SK-N-SH (cell line): Measurements from ENCODE around the gene CDKL4. TPM values are rescaled to one million over a fixed set of nuclear protein-coding genes. Genes with fewer than 3 reads are reported as not detected.

Experiments used
- CTCF ChIA-PET: fragments of 300-600, 350-600 bp; formaldehyde crosslinking; extraction: SDS; loops from one replicate; lab custom pipeline; 2021; lab: Yijun Ruan, JAX
- POLR2A ChIA-PET: fragments of 350-600 bp; sonication (Branson Sonifier 250); formaldehyde crosslinking; extraction: SDS; loops from one replicate; lab custom pipeline; 2020; ENCODE audit warnings: antibody characterized with exemption, inconsistent platforms; lab: Yijun Ruan, JAX
- DNase-seq: peaks from one replicate; pipeline ENCODE4 v3.0.0; 2012
- H2AFZ ChIP-seq: fragments of 200-600 bp; sonication (generic); 2 replicates; pipeline ENCODE4 v1.8.1; 2016; ENCODE audit warnings: antibody characterized with exemption, mild to moderate bottlenecking, low read depth
- H3F3A ChIP-seq: fragments of 200-600 bp; sonication (generic); replicated peaks from 2 replicates; pipeline ENCODE3; 2016; ENCODE audit warnings: antibody characterized with exemption, mild to moderate bottlenecking; ENCODE audit not compliant: insufficient read depth
- H3K27ac ChIP-seq, 2 experiments: fragments of 200-500 bp in 1 of 2; fragments of 200-600 bp in 1 of 2; sonication (Bioruptor generic) in 1 of 2; sonication (generic), shearing (Covaris generic) in 1 of 2; 2 replicates each; pipeline versions ENCODE4 v1.5.1 to v1.6.1; 2014 to 2016; ENCODE audit warnings: low read depth in 2 of 2, inconsistent platforms in 1 of 2, low read length in 1 of 2, mild to moderate bottlenecking in 1 of 2, mixed read lengths in 1 of 2
- H3K27me3 ChIP-seq: fragments of 200-600 bp; sonication (generic), shearing (Covaris generic); 2 replicates; pipeline ENCODE4 v1.6.1; 2016; ENCODE audit warnings: mixed run types; ENCODE audit not compliant: insufficient read depth
- H3K36me3 ChIP-seq, 2 experiments: fragments of 200-500 bp in 1 of 2; fragments of 200-600 bp in 1 of 2; sonication (Bioruptor generic) in 1 of 2; sonication (generic) in 1 of 2; replicated peaks in 1 of 2; 2 replicates each; pipeline versions ENCODE3 to v1.5.1; 2014 to 2016; ENCODE audit warnings: low read length in 1 of 2, mild to moderate bottlenecking in 1 of 2; ENCODE audit not compliant: insufficient read depth in 2 of 2, control insufficient read depth in 1 of 2
- H3K4me1 ChIP-seq, 2 experiments: fragments of 200-500 bp in 1 of 2; fragments of 200-600 bp in 1 of 2; sonication (Bioruptor generic) in 1 of 2; sonication (generic), shearing (Covaris generic) in 1 of 2; 2 replicates each; pipeline versions ENCODE4 v1.5.1 to v1.6.1; 2014 to 2016; ENCODE audit warnings: low read depth in 1 of 2, low read length in 1 of 2, mixed run types in 1 of 2; ENCODE audit not compliant: insufficient read depth in 2 of 2, control insufficient read depth in 1 of 2
- H3K4me2 ChIP-seq: fragments of 200-600 bp; sonication (generic), shearing (Covaris generic); 2 replicates; pipeline ENCODE4 v1.6.1; 2017; ENCODE audit warnings: mixed run types
- H3K4me3 ChIP-seq, 2 experiments: fragments of 200-500 bp in 1 of 2; fragments of 200-600 bp in 1 of 2; sonication (Bioruptor generic) in 1 of 2; sonication (generic), shearing (Covaris generic) in 1 of 2; 2 replicates each; pipeline versions ENCODE4 v1.5.1 to v1.8.1; 2014 to 2016; ENCODE audit warnings: low read depth in 2 of 2, inconsistent platforms in 1 of 2, low read length in 1 of 2, mild to moderate bottlenecking in 1 of 2, mixed read lengths in 1 of 2, moderate library complexity in 1 of 2
- H3K79me2 ChIP-seq: fragments of 200-600 bp; sonication (generic); 2 replicates; pipeline ENCODE4 v1.8.1; 2017; ENCODE audit warnings: mild to moderate bottlenecking; ENCODE audit not compliant: insufficient read depth
- H3K9ac ChIP-seq: fragments of 200-600 bp; sonication (generic); 2 replicates; pipeline ENCODE4 v1.6.1; 2017; ENCODE audit warnings: mixed run types
- H3K9me2 ChIP-seq: fragments of 200-600 bp; sonication (generic); 2 replicates; pipeline ENCODE4 v1.6.1; 2017; ENCODE audit warnings: mixed run types
- H3K9me3 ChIP-seq: fragments of 200-600 bp; sonication (generic); 2 replicates; pipeline ENCODE4 v1.6.1; 2017; ENCODE audit warnings: mixed run types, mild to moderate bottlenecking, moderate library complexity
- H4K20me1 ChIP-seq: fragments of 200-600 bp; sonication (generic); 2 replicates; pipeline ENCODE4 v1.6.1; 2017; ENCODE audit warnings: mild to moderate bottlenecking, mixed run types; ENCODE audit not compliant: insufficient read depth
- EZH2phosphoT487 ChIP-seq: fragments of 200-600 bp; sonication (generic); IDR thresholded peaks from 2 replicates; pipeline ENCODE4 v1.6.1; 2017; ENCODE audit warnings: low read depth, mixed run types, mild to moderate bottlenecking, antibody characterized with exemption, moderate library complexity, borderline replicate concordance
- FOXJ3 ChIP-seq: sonication (generic); formaldehyde crosslinking; IDR thresholded peaks from 2 replicates; pipeline ENCODE4 v1.5.1; 2020; ENCODE audit warnings: mild to moderate bottlenecking, missing genetic modification reagents
- GABPA ChIP-seq: IDR thresholded peaks from 2 replicates; pipeline ENCODE4 v1.4.0; 2012; ENCODE audit warnings: low read depth, mild to moderate bottlenecking
- GATA2 ChIP-seq: sonication (generic); formaldehyde crosslinking; IDR thresholded peaks from 2 replicates; pipeline ENCODE4 v1.5.0; 2020; ENCODE audit warnings: mild to moderate bottlenecking, missing genetic modification reagents
- JUND ChIP-seq: IDR thresholded peaks from 2 replicates; pipeline ENCODE4 v1.4.0; 2012
- MEF2A ChIP-seq: IDR thresholded peaks from 2 replicates; pipeline ENCODE4 v1.4.0; 2012; ENCODE audit warnings: low read depth, borderline replicate concordance
- MXI1 ChIP-seq: IDR thresholded peaks from 2 replicates; pipeline ENCODE4 v1.6.1; 2012; ENCODE audit warnings: mild to moderate bottlenecking, low read depth, low read length, improper control_type of control experiment
- NFIC ChIP-seq: IDR thresholded peaks from 2 replicates; pipeline ENCODE4 v1.4.0; 2012; ENCODE audit warnings: borderline replicate concordance
- RAD21 ChIP-seq: IDR thresholded peaks from 2 replicates; pipeline ENCODE4 v1.6.1; 2012; ENCODE audit warnings: mild to moderate bottlenecking, low read length
- RCOR1 ChIP-seq: fragments of 150-350 bp; IDR thresholded peaks from 2 replicates; pipeline ENCODE4 v1.6.1; 2017; ENCODE audit warnings: antibody characterized with exemption, low read length
- SIN3A ChIP-seq: IDR thresholded peaks from 2 replicates; pipeline ENCODE4 v1.6.1; 2012; ENCODE audit warnings: low read depth, mild to moderate bottlenecking, low read length, moderate library complexity, borderline replicate concordance
- SMC3 ChIP-seq: IDR thresholded peaks from 2 replicates; pipeline ENCODE4 v1.6.1; 2012; ENCODE audit warnings: low read depth, low read length, improper control_type of control experiment
- TEAD4 ChIP-seq: IDR thresholded peaks from 2 replicates; pipeline ENCODE4 v1.4.0; 2012; ENCODE audit warnings: mild to moderate bottlenecking, borderline replicate concordance; ENCODE audit not compliant: insufficient read depth
- WGBS: methylation state at CpG from one replicate; pipeline ENCODE4 v1.1.6; 2017; ENCODE audit warnings: low lambda C conversion rate; 5-methylcytosine and 5-hydroxymethylcytosine counted together
- polyA plus RNA-seq, 3 experiments: library from polyadenylated mRNA; depleted of rRNA; stranded (reverse); fragments of >200 nt; gene quantifications; 2 replicates each; pipeline ENCODE4 v1.2.3, GENCODE V29; 2012
- TF ChIP-seq, protein P1 (sequence below): fragments of 150-350 bp; IDR thresholded peaks from 2 replicates; pipeline ENCODE4 v1.6.1; 2016; ENCODE audit warnings: mild to moderate bottlenecking, low read depth, low read length
- TF ChIP-seq, protein P2 (sequence below): fragments of 200-600 bp; sonication (generic); IDR thresholded peaks from 2 replicates; pipeline ENCODE4 v1.6.1; 2017; ENCODE audit warnings: antibody characterized with exemption, mild to moderate bottlenecking, moderate library complexity
- TF ChIP-seq, protein P3 (sequence below): IDR thresholded peaks from 2 replicates; pipeline ENCODE4; 2012
- TF ChIP-seq, protein P4 (sequence below): IDR thresholded peaks from 2 replicates; pipeline ENCODE4 v1.4.0; 2012; ENCODE audit warnings: low read depth

CDKL4 gene
- polyA plus RNA-seq, 1 of the 3 experiments (the other 2 are of a cell fraction), result 0.81 TPM

DNA sequence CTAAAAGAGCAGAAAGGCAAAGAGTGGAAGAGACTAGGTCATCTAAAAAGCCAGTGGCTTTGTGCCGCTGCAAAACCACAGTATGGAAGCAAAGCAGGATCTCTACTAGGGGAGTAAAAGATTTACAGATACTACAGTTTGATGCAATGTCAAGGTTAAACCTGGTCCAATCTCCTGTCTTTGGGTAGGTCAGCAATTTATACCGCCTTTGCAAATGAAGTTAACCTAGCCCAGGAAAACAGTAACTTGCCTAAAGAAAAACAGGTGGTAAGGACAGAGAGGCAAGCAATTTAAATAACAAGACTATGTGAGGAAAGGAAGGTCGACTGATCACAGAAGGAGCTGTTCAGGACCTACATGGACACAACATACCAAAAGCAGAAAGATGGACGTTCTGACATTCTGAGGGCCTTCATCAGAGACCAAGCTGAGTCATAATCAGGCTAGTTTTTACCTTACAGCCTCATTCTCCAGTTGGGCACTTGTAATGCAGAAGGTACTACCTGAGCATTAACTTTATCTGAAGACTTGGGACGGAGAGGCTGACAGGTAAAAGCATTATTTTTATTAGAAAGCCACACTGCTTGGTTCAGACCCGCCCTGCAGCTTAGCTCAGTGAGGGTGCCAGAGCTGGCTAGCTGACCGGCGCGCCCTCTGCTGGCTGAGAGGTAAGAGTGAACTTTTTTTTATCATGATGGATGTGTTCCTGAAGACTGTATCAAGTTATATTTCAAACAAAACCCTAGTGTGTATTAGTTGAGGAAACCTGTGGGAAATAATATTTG lies 15.9 kb downstream of the CDKL4 start:
- 28% methylated on average over 9 of the region's 9 CpGs for WGBS
- Histone ChIP-seq H3F3A (peaks cover 7% of the 10 kb centered on the region), H3K9me3 (no peaks in the 10 kb centered on the region), H3K4me2 (no peak overlapping the region), H2AFZ (peak overlapping the region; percentile 57; the same call in 1 of the 2 replicates), H3K4me3 (no peak overlapping the region), H4K20me1 (no peaks in the 10 kb centered on the region), H3K79me2 (no peaks in the 10 kb centered on the region), H3K9me2 (no peaks in the 10 kb centered on the region), H3K27ac (no peak overlapping the region), H3K9ac (no peak overlapping the region), H3K4me1 (peaks cover 0 to 2% of the 10 kb centered on the region in 2 experiments; a peak in 1 of 4 replicates), H3K27me3 (no peaks in the 10 kb centered on the region), H3K36me3 (no peaks in the 10 kb centered on the region)
- POLR2A ChIA-PET, result interaction anchor here (1.0 kb wide), 2 partner anchors 103 to 107 kb away, joined by 3 to 4 read pairs; partner anchors contain the start of gene SOS1
- TF ChIP-seq RCOR1 (0 out of 2 replicates have a peak, but pooled peaks have one; percentile 41), SMC3 (peak; percentile 96), RAD21 (peak; percentile 90), GABPA (no peak), GATA2 (CRISPR knock-in tag) (0 out of 2 replicates have a peak, but pooled peaks have one; percentile 17), SIN3A (peak; percentile 17; the same call in 1 of the 2 replicates)
- TF ChIP-seq, protein P1, sequence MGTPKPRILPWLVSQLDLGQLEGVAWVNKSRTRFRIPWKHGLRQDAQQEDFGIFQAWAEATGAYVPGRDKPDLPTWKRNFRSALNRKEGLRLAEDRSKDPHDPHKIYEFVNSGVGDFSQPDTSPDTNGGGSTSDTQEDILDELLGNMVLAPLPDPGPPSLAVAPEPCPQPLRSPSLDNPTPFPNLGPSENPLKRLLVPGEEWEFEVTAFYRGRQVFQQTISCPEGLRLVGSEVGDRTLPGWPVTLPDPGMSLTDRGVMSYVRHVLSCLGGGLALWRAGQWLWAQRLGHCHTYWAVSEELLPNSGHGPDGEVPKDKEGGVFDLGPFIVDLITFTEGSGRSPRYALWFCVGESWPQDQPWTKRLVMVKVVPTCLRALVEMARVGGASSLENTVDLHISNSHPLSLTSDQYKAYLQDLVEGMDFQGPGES, result no peak
- TF ChIP-seq, protein P2, sequence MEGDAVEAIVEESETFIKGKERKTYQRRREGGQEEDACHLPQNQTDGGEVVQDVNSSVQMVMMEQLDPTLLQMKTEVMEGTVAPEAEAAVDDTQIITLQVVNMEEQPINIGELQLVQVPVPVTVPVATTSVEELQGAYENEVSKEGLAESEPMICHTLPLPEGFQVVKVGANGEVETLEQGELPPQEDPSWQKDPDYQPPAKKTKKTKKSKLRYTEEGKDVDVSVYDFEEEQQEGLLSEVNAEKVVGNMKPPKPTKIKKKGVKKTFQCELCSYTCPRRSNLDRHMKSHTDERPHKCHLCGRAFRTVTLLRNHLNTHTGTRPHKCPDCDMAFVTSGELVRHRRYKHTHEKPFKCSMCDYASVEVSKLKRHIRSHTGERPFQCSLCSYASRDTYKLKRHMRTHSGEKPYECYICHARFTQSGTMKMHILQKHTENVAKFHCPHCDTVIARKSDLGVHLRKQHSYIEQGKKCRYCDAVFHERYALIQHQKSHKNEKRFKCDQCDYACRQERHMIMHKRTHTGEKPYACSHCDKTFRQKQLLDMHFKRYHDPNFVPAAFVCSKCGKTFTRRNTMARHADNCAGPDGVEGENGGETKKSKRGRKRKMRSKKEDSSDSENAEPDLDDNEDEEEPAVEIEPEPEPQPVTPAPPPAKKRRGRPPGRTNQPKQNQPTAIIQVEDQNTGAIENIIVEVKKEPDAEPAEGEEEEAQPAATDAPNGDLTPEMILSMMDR, result peak; percentile 99
- peak; percentile 81 for DNase-seq
- CTCF ChIA-PET, result interaction anchor here (0.6 to 9.4 kb wide), 52 partner anchors 8 to 306 kb away, joined by 3 to 300 read pairs (median 4); partner anchors contain the start of gene SOS1

DNA sequence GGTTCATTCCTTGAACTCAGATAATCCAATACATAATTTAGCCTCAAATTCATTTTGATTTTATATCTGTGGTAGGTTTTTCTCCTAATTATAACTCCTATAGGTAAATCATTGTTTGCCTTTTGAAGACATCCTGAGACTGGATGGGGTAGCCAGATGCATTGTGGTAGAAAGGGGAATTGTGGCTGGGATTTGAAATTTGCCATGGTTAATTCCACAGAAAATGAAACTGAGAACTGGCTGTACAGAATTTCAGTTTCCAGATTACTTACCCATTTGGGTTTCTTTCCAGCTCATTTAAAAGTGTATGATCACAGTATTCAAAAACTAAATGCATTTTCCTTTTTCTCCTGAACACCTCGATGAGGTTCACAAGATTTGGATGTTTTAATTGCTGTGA lies 18.2 kb downstream of the CDKL4 start:
- H3K9me3 ChIP-seq, result no peaks in the 10 kb centered on the region
- no peak for DNase-seq
- H3K79me2 ChIP-seq, result no peaks in the 10 kb centered on the region
- no peak overlapping the region for H3K27ac ChIP-seq
- H3K9ac ChIP-seq, result no peak overlapping the region
- WGBS, result 68% methylated on average over 1 of the region's 1 CpG
- no peaks in the 10 kb centered on the region for H4K20me1 ChIP-seq
- no peaks in the 10 kb centered on the region for H3K27me3 ChIP-seq
- no peak overlapping the region for H3K4me3 ChIP-seq
- no peaks in the 10 kb centered on the region for H3K9me2 ChIP-seq
- no peaks in the 10 kb centered on the region for H3K36me3 ChIP-seq
- H2AFZ ChIP-seq, result no peak overlapping the region
- H3K4me1 ChIP-seq, result peaks cover 0 to 2% of the 10 kb centered on the region in 2 experiments; a peak in 1 of 4 replicates
- ChIA-PET CTCF (interaction anchor here (0.9 to 9.4 kb wide), 6 partner anchors 15 to 275 kb away, joined by 3 to 191 read pairs (median 39); partner anchors contain the start of gene SOS1), POLR2A (no interaction called here)
- no peak overlapping the region for H3K4me2 ChIP-seq
- H3F3A ChIP-seq, result peaks cover 7% of the 10 kb centered on the region
- TF ChIP-seq SIN3A (no peak), EZH2phosphoT487 (no peak), JUND (no peak), TEAD4 (no peak), MXI1 (no peak), MEF2A (no peak), NFIC (no peak), FOXJ3 (CRISPR knock-in tag) (no peak), SMC3 (no peak), GATA2 (CRISPR knock-in tag) (no peak)
- TF ChIP-seq, protein P3, sequence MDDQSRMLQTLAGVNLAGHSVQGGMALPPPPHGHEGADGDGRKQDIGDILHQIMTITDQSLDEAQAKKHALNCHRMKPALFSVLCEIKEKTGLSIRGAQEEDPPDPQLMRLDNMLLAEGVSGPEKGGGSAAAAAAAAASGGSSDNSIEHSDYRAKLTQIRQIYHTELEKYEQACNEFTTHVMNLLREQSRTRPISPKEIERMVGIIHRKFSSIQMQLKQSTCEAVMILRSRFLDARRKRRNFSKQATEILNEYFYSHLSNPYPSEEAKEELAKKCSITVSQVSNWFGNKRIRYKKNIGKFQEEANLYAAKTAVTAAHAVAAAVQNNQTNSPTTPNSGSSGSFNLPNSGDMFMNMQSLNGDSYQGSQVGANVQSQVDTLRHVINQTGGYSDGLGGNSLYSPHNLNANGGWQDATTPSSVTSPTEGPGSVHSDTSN, result no peak
- TF ChIP-seq, protein P4, sequence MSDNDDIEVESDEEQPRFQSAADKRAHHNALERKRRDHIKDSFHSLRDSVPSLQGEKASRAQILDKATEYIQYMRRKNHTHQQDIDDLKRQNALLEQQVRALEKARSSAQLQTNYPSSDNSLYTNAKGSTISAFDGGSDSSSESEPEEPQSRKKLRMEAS, result no peak
